LHCN-M2 (cell line): ENCODE results near the gene RERE. TPM values are rescaled to one million over a fixed set of nuclear protein-coding genes. Genes with fewer than 3 reads are reported as not detected.
"Not testable (repeated sequence)": the region's sequence is repeated elsewhere in the genome, so short reads cannot be mapped to it uniquely, and the experiment has no call there.

Source experiments
- DNase-seq: peaks from one replicate; pipeline ENCODE4 v3.0.0-alpha.2; 2012; ENCODE audit warnings: low read depth
- total RNA-seq: library from RNA; depleted of rRNA; stranded (reverse); fragments of >200 nt; gene quantifications from 2 replicates; pipeline ENCODE4 v1.2.3, GENCODE V29; 2014

RERE gene
- total RNA-seq, 1 experiment from 2014 or later, result 9.8 TPM

GRCh38 chr1:8807004-8807403 is 10.4 kb downstream of the RERE start:
- no peak for DNase-seq

- no peak for DNase-seq
These were observed 17.0 kb downstream of the RERE start for GRCh38 chr1:8800416-8800815.

- no peak for DNase-seq
These were observed 20.2 kb downstream of the RERE start for GRCh38 chr1:8797216-8797615.

GRCh38 chr1:8796812-8797211 is 20.6 kb downstream of the RERE start:
- no peak for DNase-seq

GRCh38 chr1:8794605-8795004 is 22.8 kb downstream of the RERE start:
- no peak for DNase-seq

- no peak for DNase-seq
These were observed 25.6 kb downstream of the RERE start for GRCh38 chr1:8791819-8792218.

GRCh38 chr1:8790987-8791386 is 26.5 kb downstream of the RERE start:
- DNase-seq, result no peak

- no peak for DNase-seq
These were observed 27.0 kb downstream of the RERE start for GRCh38 chr1:8790478-8790877.

GRCh38 chr1:8789314-8790214 is 27.9 kb downstream of the RERE start:
- no peak for DNase-seq

GRCh38 chr1:8787218-8787617 is 30.2 kb downstream of the RERE start:
- DNase-seq, result no peak

GRCh38 chr1:8786204-8786603 is 31.2 kb downstream of the RERE start:
- DNase-seq, result not testable (repeated sequence)

GRCh38 chr1:8782955-8783354 is 34.5 kb downstream of the RERE start:
- DNase-seq, result no peak

GRCh38 chr1:8782001-8782620 is 35.3 kb downstream of the RERE start:
- DNase-seq, result no peak

- no peak for DNase-seq
These were observed 37.0 kb downstream of the RERE start for GRCh38 chr1:8780405-8780804.

GRCh38 chr1:8777867-8778266 is 39.6 kb downstream of the RERE start:
- DNase-seq, result no peak

GRCh38 chr1:8776104-8776503 is 41.3 kb downstream of the RERE start:
- DNase-seq, result no peak

GRCh38 chr1:8767006-8767405 is 50.4 kb downstream of the RERE start:
- DNase-seq, result no peak

- no peak for DNase-seq
These were observed 52.2 kb downstream of the RERE start for GRCh38 chr1:8765198-8765597.

- no peak for DNase-seq
These were observed 53.0 kb downstream of the RERE start for GRCh38 chr1:8764293-8764937.

GRCh38 chr1:8763888-8764287 is 53.6 kb downstream of the RERE start:
- DNase-seq, result peak; percentile 33

- no peak for DNase-seq
These were observed 62.4 kb downstream of the RERE start for GRCh38 chr1:8754993-8755392.

- no peak for DNase-seq
These were observed 63.2 kb downstream of the RERE start for GRCh38 chr1:8754247-8754650.

- no peak for DNase-seq
These were observed 63.7 kb downstream of the RERE start for GRCh38 chr1:8753736-8754135.
